Limb (tissue), 2 donors: ENCODE results near the gene WWC1.

ENCODE experiments used
- DNase-seq, 2 donors: peaks; one replicate each; pipeline ENCODE4 v3.0.0-alpha.2; 2016; ENCODE audit errors: extremely low spot score in 2 of 2

The WWC1 gene

DNA sequence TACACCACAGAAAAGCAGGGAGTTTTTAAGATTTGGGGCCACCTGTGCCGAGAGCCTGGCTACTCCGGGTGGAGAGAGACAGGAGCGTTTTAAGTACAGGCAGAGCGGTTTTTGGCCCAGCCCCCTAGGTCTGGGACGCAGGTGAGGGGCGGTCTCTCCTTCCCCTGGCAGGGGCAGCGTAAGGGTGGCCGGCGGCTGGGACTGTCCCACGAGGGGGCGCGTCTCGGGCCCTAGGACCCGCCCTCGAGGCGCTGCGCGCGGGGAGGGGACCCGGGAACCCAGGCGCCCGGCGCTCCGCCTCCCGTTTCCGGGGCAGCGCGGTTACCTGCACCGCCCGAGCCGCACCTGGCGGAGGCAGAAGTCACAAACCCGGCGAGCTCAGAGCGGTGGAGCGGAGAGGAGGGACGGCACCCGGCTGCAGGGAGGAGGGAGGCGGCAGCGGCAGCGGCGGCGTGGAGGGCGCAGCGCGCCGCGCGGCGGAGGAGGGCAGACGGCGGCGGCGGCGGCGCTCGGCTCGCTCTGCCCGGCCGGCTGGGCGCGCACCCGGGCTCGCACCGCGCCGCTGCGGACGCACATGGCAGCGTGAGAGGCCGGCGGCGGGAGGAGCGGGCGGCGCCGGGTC is at the start of gene WWC1:
WWC1 (plus strand) TSS at position 304 of the 622 bp plus-strand sequence. CDS start 508 bp downstream, outside the sequence.
- DNase-seq: peak in 1 of 2 donors; percentile 76

DNA sequence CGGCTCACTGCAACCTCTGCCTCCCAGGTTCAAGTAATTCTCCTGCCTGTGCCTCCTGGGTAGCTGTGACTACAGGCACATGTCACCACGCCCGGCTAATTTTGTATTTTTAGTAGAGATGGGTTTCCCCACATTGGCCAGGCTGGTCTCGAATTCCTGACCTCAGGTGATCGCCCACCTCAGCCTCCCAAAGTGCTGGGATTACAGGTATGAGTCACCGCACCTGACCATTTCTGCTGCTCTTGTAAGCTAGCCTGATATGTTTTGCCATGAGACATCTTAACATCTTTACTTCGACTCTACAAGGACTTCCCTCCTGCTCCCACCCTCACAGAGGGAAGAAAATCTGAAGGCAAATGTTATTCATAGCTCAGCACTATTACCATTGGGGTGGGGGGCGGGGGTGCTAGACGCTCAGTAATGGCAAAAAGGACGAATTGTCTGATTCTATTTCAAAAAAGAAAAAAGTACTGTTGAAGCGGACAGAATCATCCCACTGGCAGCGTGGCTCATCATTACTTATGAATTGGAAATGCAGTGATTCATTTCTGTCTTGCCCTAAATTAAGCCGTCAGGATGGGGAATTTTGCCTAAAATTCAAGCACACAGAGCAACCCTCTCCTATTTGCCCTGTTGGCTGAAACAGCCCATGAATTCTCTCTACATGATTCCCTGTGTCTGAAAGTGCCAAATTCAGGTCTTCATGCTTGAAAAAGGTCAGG is 46.4 kb upstream of the WWC1 start:
- DNase-seq: no peak

DNA sequence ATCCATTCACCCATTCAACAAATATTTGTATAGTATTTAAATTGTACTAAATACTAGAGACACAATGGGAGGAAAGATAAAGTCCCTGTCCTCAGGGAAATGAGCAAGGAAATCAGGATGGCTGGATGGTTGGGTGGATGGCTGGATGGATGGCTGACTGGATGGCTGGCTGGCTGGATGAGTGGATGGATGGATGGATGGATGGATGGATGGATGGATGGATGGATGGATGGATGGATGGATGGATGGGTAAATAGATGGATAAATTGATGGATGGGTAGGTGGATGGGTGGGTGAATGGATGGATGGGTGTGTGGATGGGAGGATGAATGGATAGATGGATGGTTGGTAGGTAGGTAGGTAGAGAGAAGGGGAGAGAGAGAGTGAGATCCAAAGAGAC is 41.5 kb upstream of the WWC1 start:
- no peak for DNase-seq

DNA sequence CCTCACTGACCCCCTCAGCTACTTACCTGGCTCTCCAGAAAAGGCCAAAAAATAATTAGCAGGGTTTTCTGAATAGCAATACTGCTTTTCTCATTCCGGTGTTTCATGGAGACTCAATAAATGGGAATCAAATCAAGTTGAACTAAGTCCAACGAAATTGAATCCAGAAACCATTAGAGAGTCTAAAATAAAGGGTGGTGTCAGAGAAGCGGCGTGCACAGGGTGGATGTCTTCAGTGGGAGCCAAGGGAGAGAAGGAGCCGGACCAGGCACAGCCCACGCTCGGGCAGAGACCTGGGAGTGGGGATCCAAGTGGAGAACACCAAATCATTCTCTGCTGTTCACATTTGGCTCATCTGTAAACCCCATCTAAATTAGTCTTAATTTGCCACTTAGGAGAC is 40.2 kb upstream of the WWC1 start:
- no peak for DNase-seq

DNA sequence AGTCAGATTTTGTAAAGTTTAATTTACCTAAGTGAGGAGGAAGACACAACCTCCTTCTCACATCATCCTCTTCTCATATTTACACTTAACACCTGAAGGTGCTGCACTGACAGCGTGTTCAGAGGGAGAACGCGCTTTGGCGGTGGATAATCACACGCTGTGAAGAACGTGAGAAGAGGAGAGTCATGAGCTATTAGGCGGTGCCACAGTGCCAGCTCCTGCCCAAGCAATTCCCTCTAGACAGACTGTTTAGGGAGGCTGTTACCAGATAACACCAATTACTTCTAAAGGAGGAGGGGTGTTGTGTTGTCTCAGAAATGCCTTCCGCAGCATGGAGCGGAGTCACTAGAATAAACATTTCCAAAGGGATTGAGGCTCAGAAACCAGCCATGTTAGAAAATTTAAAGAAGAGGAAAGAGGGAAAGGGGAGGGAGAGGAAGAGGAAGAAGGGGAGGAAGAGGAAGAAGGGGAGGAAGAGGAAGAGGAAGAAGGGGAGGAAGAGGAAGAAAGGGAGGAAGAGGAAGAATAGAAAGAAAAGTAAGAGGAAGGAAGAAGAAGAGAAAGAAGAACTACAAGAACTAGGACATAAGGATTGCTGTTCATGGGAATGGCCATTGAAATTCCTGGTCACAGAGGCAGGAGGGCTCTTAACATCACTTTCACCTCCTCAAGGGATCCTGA is 37.3 kb upstream of the WWC1 start:
- DNase-seq: no peak

DNA sequence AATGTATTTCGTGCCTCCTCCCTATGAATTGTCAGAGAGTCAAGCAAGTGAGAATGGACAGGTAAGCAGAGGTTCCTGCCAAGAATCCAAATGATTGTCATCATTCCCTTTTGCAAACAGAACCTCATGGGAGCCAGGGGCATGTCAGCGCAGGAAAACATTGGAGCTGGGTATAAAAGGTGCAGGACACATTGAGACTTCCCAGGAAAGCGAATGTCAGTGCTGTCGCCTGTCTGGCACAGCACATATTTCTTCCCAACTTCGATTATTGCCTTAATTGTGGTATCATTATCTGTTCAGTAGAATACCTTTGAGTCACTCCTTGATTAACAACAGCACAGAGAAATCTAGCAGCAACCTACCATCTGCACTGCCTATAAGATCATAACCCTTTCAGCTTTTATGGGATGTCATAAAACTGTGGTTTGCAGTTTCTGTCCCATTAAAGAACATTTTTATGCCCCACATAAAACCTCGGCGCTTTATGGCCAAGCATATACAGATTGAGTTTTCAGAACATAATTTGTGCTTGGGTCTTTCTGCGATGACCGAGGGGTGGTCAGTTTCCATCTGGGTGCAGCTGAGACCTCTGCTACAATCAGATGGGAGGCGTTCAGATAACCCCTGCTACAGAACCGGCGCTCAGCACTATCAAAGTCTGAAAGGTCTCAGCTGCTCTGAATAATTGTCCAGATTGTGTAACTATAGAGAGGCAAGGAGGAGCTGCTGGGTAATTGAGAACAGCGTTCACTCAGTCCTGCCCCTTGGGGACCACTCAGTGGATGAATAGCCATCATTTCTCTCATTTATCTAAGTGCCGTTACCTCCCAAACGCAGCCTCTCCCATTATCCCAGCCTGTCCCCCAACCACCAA is 30.9 kb upstream of the WWC1 start:
- DNase-seq: peak in 1 of 2 donors; percentile 53

DNA sequence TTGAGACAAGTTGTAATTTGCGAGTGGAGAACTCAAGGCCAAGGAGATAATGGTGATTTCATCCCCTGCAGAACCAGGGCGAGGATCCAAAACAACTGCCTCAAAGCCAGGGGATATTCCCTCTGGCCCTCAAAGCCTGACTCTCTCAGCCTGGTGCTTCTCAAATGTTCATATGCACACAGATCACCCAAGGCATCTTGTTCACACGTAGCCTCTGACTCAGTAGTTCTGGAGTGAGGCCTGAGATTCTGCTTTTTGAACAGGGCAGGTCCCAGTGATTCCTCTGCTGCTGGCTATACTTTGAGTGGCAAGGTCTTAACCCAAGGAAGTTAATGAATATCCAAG is 30.2 kb upstream of the WWC1 start:
- no peak for DNase-seq

DNA sequence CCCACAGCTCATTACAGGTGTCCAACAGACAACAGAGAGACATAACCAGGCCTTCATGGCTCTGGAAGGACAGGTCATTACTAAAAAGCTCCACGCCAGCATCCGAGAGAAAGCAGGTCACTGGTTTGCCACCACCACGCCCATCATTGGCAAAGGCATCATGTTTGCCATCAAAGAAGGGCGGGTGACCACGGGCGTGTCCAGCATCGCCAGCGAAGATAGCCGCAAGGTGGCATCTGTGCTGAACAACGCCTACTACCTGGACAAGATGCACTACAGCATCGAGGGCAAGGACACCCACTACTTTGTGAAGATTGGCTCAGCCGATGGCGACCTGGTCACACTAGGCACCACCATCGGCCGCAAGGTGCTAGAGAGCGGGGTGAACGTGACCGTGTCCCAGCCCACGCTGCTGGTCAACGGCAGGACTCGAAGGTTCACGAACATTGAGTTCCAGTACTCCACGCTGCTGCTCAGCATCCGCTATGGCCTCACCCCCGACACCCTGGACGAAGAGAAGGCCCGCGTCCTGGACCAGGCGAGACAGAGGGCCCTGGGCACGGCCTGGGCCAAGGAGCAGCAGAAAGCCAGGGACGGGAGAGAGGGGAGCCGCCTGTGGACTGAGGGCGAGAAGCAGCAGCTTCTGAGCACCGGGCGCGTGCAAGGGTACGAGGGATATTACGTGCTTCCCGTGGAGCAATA is 29.3 kb upstream of the WWC1 start:
- DNase-seq: no peak

DNA sequence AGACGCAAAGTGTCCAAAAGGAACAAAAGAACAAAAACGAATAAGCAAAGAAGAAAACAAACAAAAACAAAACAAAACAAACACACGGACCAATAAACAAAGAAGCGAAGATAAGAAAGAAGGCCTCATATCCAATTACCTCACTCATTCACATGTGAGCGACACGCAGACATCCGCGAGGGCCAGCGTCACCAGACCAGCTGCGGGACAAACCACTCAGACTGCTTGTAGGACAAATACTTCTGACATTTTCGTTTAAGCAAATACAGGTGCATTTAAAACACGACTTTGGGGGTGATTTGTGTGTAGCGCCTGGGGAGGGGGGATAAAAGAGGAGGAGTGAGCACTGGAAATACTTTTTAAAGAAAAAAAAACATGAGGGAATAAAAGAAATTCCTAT is 28.3 kb upstream of the WWC1 start:
- no peak for DNase-seq

DNA sequence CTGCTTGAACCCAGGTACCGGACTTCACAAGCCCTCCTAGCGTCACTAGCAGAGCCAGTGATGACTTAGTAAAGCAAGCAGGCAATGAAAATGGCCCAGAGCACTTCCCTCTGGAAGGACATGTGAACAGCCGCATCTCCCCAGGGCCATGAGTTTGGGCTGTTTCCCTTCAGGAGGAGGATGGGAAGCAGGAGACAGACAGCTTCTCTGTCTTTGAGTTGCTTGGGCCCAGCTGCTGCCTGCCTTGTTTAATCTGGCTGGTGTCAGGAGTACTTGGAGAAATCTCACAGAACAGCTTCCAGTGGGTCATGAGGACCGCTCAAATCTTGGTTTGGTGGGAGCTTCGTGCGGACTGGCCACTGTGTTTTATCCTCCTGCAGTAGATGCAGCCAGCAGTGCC is 25.4 kb upstream of the WWC1 start:
- no peak for DNase-seq

DNA sequence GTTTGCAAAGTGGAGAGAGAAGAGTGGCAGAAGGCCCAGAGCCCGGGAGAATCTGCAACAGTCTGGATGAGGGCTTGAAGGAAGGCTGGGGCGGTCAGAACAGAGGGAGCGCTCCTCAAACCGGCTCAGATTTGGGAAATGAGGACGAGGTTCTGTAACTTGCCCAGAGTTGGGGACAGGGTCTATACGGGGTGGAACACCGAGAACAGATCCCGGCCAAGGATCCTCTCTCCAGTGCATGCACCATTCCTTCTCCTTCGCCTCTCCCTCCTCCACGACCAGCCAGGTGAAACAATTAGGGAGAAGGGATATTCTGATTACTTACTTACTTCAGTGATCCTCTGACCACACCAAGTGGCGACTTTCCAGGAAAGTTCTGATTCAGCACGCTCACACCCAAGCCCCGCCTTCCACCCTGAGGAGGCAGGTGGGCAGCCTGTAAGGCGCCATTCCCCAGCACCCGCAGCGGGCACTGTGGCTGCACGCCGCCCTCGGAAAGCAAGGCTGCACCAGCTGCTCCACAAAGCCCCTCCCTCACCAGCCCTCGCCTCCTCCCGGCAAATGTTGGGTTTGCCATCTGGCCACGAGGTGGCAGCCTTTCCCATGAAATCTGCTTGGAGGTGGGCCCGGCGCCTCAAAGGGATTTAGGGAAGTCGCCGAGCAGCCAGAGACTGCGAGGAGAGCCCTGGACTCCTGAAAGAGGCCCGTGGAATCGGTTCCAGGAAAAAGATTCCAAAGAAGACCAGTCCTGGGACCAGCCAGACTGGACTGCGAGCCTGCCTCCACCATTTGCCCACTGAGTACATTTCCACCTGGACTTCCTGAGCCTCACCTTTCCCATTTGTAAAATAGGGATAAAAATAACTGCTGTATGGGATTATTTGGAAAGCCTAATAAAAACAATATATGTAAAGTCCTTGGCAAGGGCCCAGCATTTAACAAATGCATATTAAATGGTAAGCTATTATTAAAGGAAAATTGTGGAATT is 22.2 kb upstream of the WWC1 start:
- DNase-seq: peak; percentile 88 to 96

DNA sequence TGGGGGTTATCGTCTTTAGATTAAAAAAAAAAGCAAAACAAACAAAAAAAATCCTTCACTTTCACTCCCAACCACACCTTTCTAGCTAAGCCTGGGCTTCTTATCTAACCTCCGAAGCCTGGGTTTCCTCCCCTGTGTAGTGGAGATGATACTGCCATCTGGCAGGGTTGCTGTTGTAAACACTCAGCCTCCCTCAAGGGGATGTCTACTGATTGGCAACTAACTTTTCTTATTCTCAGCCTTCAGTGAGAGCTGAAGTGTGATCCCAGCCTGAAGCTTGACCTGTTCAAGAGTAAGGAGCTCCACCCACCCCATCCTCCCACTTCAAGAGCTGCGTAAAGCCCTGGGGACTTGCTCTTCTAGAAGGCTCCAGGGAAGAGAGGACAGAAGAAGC is 21.5 kb upstream of the WWC1 start:
- DNase-seq: no peak

DNA sequence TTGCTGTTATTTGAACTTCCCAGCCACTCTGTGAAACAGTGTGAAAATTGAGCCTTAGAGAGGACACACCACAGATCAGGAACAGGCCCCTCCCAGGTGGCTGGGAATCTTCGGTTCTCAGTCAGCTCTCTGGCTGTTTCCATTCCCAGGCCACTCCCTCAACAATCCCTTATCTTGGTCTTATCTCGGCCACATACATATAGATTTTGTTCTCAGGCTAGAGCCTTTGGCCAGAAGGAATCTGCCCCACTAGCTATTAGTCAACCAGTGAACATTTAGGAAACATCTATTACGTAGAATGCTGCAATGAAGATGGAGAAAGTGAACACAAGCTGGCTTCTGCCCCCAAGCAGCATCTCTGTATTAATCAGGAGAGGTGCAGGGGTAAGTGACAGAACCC is 21.0 kb upstream of the WWC1 start:
- no peak for DNase-seq

DNA sequence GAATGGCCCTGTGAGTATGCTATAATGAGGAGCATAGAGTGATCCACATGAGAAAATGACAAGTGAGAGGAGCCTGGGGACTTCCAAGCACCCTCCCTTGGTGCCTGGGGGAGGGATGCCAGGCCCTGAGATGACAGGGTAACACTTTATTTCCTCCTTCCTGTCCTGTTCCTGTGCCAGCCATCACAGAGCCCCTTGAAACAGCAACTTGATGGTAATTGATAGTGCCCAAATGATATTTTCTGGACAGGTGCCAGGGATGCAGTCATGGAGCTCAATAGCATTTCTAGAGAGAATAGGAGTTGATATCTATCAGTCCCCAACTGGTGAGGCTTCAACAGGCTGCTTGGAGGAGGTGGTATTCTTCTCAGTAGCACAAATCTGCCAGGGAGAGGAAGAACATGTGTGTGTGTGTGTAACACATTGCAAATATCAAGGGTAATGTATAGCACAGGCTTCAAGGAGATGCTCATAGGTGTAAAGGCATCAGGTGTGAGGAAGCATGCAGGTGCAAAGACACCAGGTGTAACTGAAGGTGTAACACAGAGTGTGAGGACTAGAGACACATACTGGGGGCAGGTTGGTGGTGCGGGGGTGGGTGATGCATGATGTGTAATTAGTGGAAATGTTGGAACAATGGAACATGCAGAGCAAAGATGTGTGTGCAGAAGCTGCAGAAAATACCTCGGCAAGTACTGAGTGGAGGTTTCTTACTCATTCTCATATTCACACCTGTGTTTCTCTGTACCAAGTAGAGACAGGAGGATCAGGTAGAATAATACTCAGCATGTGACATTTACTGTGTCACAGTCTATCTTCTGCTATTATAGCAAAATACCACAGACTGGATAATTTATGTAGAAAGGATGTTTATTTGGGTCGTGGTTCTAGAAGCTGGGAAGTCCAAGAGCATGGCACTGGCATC is 18.1 kb upstream of the WWC1 start:
- DNase-seq: no peak

DNA sequence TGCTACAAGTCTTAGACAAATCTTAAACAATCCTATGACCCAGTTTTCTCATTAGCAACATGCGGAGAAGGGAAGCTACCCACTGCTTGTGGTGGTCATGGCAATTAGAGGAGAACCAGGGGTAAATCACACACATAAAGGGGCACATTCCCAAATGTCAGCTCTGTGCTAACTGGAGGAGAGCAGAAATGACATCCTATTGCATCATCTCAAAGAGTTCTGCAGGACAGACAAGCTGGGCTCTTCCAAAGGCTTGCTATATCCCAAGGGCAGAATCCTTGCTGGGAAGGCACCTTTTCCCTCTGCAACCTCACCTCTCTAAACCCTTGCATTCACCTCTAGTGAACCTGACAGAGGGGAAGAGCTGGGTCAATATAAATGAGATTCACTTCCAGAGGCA is 17.0 kb upstream of the WWC1 start:
- DNase-seq: no peak

DNA sequence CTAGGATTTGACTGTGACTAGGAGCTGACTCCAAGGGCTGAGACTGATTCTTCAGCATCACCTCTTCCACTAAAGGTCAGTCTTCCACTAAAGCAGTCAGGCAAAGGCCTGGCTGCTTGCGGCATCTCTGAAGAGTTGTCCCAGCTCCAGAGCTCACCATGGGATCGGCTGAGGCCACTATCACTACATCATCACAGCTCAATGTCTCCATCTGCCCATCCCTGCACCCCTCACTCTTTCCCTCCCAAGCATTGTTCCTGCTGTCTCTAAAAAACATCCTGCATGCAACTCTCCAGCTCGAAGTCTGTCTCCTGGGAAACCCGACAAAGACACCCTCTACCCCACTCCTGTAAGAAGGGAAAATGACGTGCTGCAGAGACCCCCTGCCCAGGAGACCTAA is 15.5 kb upstream of the WWC1 start:
- no peak for DNase-seq

DNA sequence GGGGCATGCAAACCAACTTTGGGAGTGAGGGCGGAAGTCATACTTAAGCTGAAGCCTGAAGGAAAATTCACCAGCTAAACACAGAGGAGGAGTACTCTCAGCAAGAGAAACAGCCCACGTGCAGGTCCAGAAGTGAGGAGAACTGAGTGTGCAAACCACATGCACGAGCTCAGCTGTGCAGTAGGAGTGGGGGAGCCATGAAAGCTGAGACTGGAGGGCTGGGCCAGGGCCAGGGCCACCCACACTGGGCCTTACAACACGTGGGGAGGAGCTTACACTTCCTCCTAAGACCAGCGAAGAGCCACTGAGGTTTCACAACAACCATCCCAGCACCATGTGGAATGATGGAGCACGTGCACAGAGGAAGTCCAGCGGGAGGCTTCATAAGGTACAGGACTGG is 9.3 kb upstream of the WWC1 start:
- DNase-seq: peak in 1 of 2 donors; percentile 41

DNA sequence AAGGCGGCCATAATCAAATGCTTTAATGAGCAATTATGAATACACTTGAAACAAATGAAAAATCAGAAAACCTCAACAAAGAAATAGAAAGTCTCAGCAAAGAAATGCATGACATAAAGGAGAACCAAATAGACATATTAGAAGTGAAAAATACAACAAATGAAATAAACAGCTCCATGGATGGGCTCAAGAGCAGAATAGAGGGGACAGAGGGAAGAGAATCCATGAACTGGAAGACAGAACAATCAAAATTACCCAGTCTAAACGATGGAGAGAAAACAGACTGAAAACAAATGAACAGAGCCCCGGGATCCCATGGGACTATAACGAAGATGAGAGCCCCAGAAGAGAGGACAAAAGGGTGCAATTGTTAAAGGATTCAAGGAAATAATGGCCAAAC is 6.6 kb upstream of the WWC1 start:
- DNase-seq: no peak

DNA sequence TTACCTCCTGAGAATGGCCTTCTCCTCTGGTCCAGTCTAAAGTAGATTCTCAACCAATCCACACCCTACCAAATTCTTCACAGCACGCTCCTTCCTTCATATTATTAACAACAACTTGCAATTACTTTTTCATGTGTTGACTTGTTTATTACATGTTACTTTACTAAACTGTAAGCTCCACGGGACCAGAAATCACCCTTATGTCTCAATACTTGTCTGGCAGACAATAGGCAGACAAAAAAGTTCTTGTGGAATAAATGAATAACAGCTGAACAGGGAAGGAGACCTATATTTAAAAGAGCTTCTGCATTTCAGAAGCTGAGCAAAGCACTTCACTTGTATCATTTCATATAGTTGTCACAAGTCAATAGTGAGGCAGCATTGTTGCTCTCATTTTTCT is 5.7 kb upstream of the WWC1 start:
- DNase-seq: no peak
